ENCODE data around the gene WDR64.

DNA sequence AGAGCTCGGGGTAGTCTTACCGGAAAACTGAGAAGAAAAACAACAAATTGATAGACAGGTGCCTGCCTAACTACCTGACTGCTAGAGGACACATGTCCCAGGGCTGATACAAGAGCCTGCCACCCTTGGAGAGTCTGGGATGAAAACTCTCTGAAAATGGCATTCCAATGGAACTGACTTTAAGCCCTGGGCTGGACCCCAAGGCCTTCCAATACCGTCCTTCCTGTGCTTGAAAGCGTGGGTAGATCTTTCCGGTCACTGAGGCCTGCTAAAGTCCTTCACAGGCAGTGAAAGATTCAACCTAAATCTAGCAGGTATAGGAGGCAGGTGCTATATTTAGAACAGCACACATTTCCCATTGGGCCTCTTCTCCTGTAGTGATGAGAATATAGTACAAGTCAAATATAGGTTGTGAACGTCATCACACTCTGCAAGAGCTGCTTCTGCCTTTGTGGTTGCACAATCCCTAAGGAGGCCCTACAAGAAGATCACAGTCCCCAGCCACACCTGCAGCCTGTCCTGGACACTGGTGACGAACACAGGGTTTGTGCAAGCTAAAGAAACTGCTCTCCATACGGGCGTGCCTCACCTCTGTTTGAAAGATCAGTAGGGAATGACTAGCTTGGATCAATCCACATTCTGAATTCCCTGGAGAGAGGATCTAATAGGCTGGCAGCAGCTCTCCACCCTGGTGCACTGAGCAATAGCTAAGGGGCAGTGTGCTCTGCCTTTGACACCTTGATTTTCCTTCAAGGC, 11.0 kb upstream of the WDR64 start:
- TF ChIP-seq, protein P1, sequence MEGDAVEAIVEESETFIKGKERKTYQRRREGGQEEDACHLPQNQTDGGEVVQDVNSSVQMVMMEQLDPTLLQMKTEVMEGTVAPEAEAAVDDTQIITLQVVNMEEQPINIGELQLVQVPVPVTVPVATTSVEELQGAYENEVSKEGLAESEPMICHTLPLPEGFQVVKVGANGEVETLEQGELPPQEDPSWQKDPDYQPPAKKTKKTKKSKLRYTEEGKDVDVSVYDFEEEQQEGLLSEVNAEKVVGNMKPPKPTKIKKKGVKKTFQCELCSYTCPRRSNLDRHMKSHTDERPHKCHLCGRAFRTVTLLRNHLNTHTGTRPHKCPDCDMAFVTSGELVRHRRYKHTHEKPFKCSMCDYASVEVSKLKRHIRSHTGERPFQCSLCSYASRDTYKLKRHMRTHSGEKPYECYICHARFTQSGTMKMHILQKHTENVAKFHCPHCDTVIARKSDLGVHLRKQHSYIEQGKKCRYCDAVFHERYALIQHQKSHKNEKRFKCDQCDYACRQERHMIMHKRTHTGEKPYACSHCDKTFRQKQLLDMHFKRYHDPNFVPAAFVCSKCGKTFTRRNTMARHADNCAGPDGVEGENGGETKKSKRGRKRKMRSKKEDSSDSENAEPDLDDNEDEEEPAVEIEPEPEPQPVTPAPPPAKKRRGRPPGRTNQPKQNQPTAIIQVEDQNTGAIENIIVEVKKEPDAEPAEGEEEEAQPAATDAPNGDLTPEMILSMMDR (IDR thresholded peaks at IDR 0.05) = no peak
- TF ChIP-seq POLR2A (IDR thresholded peaks at IDR 0.05) = no peak
